Coronary artery (tissue), 2 donors: ENCODE measurements around the gene CDK15.

Source experiments
- DNase-seq: peaks from one replicate; pipeline ENCODE4 v3.0.0-alpha.2; 2017; ENCODE audit warnings: low spot score
- H3K27ac ChIP-seq, 2 donors: fragments of 200-600 bp; sonication (generic); one replicate each; pipeline ENCODE4 v1.5.1; 2016 to 2019
- H3K4me3 ChIP-seq: fragments of 200-600 bp; sonication (generic); 2 replicates; pipeline ENCODE4 v1.5.1; 2016; ENCODE audit warnings: mild to moderate bottlenecking, moderate library complexity
- TF ChIP-seq, protein P1 (sequence below): fragments of 200-600 bp; sonication (generic); IDR thresholded peaks from one replicate; pipeline ENCODE4 v1.5.1; 2019; ENCODE audit warnings: antibody characterized with exemption

CDK15 gene

DNA sequence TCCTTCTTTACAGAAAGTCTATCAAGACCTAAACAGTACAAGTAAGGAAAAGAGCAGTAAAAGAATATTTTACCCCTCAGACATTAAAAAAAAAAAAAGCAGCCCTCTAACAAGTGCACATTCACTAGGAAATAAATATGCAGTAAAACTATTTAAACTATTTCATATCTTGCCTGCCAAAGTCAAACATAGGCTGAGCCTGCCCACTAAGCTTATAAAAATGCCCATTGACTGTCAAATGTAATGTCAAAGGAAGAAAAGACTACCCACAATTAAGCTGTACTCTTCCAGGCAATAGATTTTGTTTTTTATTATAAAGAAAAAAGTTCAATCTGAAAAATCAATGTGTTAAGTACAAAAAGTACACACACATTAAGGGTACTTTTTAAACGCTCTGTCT lies 37.4 kb upstream of the CDK15 start:
- TF ChIP-seq, protein P1, sequence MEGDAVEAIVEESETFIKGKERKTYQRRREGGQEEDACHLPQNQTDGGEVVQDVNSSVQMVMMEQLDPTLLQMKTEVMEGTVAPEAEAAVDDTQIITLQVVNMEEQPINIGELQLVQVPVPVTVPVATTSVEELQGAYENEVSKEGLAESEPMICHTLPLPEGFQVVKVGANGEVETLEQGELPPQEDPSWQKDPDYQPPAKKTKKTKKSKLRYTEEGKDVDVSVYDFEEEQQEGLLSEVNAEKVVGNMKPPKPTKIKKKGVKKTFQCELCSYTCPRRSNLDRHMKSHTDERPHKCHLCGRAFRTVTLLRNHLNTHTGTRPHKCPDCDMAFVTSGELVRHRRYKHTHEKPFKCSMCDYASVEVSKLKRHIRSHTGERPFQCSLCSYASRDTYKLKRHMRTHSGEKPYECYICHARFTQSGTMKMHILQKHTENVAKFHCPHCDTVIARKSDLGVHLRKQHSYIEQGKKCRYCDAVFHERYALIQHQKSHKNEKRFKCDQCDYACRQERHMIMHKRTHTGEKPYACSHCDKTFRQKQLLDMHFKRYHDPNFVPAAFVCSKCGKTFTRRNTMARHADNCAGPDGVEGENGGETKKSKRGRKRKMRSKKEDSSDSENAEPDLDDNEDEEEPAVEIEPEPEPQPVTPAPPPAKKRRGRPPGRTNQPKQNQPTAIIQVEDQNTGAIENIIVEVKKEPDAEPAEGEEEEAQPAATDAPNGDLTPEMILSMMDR: no peak
- H3K27ac ChIP-seq: no peak overlapping the region
- no peak overlapping the region for H3K4me3 ChIP-seq
- no peak for DNase-seq

DNA sequence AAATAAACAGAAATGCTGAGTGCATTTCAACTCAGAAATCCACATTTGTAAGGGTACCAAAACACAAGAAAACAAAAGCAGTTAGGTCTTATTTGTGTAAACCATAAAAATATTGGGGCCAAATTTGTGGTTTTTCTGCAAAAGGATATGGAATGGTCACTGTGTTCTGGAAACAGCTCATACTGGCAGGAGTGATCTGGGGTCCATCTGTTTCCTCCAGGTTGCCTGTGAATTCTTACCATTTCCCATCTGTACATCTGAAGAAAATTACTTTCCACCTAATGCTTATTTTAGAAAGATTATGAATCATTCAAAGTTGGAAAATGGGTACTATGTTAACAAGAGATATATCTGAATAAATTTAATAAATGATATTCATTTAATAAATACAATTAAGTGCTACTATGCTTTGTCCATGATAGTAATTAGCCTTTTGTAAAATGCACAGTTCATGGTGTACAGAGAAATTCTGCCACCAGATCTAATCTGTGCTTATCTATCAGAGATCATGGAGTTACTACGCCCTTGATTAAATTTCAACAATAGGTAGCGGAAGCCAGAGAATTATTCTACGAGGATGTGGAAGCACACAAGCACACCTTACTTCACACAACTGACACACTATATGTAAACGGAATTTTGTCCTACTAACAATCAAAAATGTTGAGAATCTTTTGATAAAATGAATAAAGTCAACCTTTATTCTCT lies 36.5 kb upstream of the CDK15 start:
- TF ChIP-seq, protein P1: no peak
- H3K27ac ChIP-seq: no peak overlapping the region
- DNase-seq: no peak
- no peak overlapping the region for H3K4me3 ChIP-seq

DNA sequence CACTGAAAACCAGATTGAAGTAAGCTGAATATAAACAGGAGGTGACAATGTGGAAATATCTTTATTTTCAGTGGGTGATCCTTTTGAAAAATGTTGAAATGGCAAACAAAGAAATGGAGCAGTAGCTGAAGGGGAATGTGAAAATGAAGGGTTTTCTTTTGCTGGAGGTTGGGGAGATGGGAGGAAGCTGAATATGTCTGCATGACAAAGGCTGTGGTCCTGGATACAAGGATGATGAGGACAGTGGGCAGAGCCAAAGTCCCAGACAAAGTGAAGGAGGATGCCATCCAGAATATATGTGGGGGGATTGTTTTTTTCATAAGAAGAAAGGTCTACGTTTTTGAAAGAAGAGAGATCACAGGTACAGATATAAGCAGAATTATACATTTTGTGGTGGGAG lies 32.3 kb upstream of the CDK15 start:
- TF ChIP-seq, protein P1: no peak
- H3K27ac ChIP-seq: no peak overlapping the region
- no peak overlapping the region for H3K4me3 ChIP-seq
- no peak for DNase-seq

DNA sequence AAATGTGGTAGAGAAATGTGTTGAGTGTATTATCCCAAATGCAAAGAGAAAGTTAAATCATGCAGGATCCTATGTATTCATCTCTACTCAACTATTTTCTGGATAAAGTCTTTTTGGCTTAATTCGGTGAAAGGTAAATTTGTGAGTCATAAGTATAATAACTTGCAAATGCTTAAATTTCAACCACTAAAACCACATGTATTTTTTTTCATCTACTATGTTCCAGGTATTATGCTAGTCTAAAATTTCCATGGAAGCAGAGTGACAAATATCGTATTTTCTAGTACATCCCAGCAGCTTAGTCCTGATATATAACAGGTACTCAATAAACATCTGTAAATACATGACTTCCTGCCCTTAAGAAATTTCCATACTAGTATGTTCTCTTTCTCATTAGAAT lies 31.8 kb upstream of the CDK15 start:
- H3K4me3 ChIP-seq: no peak overlapping the region
- DNase-seq: no peak
- H3K27ac ChIP-seq: no peak overlapping the region
- TF ChIP-seq, protein P1: no peak

DNA sequence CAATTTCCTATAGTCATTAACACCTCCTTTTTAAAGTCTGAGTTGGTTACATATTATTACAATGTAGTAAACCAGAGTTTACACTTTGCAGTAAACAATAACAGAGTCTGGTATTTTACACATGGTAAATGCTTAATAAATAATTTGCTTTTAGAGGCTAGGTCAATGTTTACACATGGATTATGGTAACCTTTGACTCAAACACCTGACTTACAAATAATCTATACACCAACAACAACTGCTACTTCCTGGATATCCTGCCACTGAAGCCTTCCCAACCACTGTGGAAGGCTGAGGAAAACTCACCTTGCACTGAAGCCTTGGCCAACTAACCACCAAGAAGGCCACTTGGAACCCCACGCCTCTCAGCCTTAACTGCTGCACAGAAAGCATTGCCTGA lies 31.0 kb upstream of the CDK15 start:
- DNase-seq: no peak
- no peak overlapping the region for H3K4me3 ChIP-seq

DNA sequence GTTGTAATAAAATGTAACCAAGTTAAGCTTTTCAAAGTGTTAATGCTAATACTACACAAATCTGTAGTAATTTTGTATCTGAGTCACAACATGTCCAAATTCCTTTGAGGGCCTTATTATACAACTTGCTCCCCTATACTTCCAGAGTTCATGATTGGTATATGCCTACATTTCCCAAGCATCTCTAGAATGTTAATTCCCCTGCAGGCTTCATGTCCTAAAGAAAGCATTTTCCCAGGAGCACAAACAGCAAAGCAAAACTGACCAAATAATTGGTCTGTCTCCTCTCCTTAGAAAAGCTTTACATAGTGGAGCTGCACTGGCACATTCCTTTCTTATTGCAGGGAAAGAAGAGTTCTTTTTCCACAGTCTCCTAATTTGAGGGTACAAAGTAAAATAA lies 29.3 kb upstream of the CDK15 start:
- no peak overlapping the region for H3K27ac ChIP-seq
- TF ChIP-seq, protein P1: no peak
- no peak for DNase-seq

More for the DNA sequence above, 31.0 kb upstream of the CDK15 start:
- TF ChIP-seq, protein P1: no peak
- H3K27ac ChIP-seq: no peak overlapping the region

DNA sequence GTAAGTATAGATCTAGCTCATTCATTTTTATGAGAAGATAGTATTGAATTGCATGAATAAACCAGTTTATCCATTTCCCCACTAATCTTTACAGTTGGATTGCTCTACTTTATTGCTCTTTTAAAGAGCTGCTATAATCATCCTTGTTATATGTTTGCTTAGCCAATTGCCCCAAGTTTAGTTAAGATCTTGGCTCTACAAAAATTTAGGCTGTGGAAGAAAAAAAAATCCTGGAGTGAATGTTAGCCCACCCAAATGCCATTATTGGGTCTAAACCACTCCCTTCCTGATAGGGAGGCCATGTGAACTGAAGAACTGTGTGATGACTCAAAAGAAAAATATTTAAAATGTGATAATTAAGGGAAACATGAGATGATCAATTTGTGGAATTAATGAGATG lies 28.5 kb upstream of the CDK15 start:
- TF ChIP-seq, protein P1: no peak
- Histone ChIP-seq H3K4me3 (no peak overlapping the region), H3K27ac (no peak overlapping the region)
- no peak for DNase-seq

More for the DNA sequence above, 29.3 kb upstream of the CDK15 start:
- H3K4me3 ChIP-seq: no peak overlapping the region
